MM.1S (cell line): ENCODE data around the gene B4GALT5.

Experiments
- EZH2 ChIP-seq: fragments of 300-600 bp; sonication (generic); optimal IDR thresholded peaks from 2 replicates; pipeline ENCODE3; 2017; ENCODE audit warnings: low read depth, mild to moderate bottlenecking, antibody characterized with exemption, low read length, mixed read lengths
- TF ChIP-seq, protein P1 (sequence below): fragments of 300-600 bp; sonication (generic); IDR thresholded peaks from 2 replicates; pipeline ENCODE4 v1.5.1; 2016; ENCODE audit warnings: antibody characterized with exemption, low read length, mixed read lengths

GRCh38 chr20:49634116-49634515 is 79.6 kb downstream of the B4GALT5 start:
- TF ChIP-seq, protein P1, sequence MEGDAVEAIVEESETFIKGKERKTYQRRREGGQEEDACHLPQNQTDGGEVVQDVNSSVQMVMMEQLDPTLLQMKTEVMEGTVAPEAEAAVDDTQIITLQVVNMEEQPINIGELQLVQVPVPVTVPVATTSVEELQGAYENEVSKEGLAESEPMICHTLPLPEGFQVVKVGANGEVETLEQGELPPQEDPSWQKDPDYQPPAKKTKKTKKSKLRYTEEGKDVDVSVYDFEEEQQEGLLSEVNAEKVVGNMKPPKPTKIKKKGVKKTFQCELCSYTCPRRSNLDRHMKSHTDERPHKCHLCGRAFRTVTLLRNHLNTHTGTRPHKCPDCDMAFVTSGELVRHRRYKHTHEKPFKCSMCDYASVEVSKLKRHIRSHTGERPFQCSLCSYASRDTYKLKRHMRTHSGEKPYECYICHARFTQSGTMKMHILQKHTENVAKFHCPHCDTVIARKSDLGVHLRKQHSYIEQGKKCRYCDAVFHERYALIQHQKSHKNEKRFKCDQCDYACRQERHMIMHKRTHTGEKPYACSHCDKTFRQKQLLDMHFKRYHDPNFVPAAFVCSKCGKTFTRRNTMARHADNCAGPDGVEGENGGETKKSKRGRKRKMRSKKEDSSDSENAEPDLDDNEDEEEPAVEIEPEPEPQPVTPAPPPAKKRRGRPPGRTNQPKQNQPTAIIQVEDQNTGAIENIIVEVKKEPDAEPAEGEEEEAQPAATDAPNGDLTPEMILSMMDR, result no peak
- no peak for TF ChIP-seq EZH2
